T-helper 2 cell treated with Interferon-gamma antibody and Interleukin-4, amounts not matched to agents 5 μg/mL and 100 μg/mL, for 36 hours (primary cell): ENCODE data around the gene GALNT2.

Experiments
- DNase-seq: peaks from one replicate; pipeline ENCODE4 v3.0.0; 2021; ENCODE audit warnings: low spot score
- H3K27ac Mint-ChIP-seq: one replicate; pipeline ENCODE4 v1.8.0; 2021; ENCODE audit warnings: mild to moderate bottlenecking, mixed read lengths
- H3K27me3 Mint-ChIP-seq: one replicate; pipeline ENCODE4 v1.8.0; 2021; ENCODE audit warnings: low read depth, mixed read lengths
- H3K36me3 Mint-ChIP-seq: one replicate; pipeline ENCODE4 v1.8.0; 2021; ENCODE audit warnings: low read depth, mixed read lengths
- H3K4me1 Mint-ChIP-seq: one replicate; pipeline ENCODE4 v1.8.0; 2021; ENCODE audit warnings: low read depth, mixed read lengths
- H3K4me3 Mint-ChIP-seq: one replicate; pipeline ENCODE4 v1.8.0; 2022; ENCODE audit warnings: mild to moderate bottlenecking, moderate library complexity, mixed read lengths
- H3K9me3 Mint-ChIP-seq: one replicate; pipeline ENCODE4 v1.8.0; 2021; ENCODE audit warnings: mixed read lengths

The GALNT2 gene

GRCh38 chr1:230199034-230199433 lies 132.0 kb downstream of the GALNT2 start:
- DNase-seq = no peak
- no peak overlapping the region for H3K4me3 Mint-ChIP-seq
- peaks cover 4% of the 10 kb centered on the region for H3K36me3 Mint-ChIP-seq
- peak overlapping the region; percentile 64 for H3K27ac Mint-ChIP-seq
- peaks cover 5% of the 10 kb centered on the region for H3K4me1 Mint-ChIP-seq
- H3K9me3 Mint-ChIP-seq = no peaks in the 10 kb centered on the region
- no peaks in the 10 kb centered on the region for H3K27me3 Mint-ChIP-seq

- Mint-ChIP-seq H3K27ac (no peak overlapping the region), H3K9me3 (no peaks in the 10 kb centered on the region), H3K4me3 (no peak overlapping the region), H3K4me1 (peaks cover 5% of the 10 kb centered on the region), H3K36me3 (peaks cover 4% of the 10 kb centered on the region), H3K27me3 (no peaks in the 10 kb centered on the region)
- DNase-seq = no peak
These were observed 132.5 kb downstream of the GALNT2 start for GRCh38 chr1:230199554-230199953.

GRCh38 chr1:230200276-230200675 lies 133.2 kb downstream of the GALNT2 start:
- H3K27me3 Mint-ChIP-seq = no peaks in the 10 kb centered on the region
- no peak overlapping the region for H3K27ac Mint-ChIP-seq
- H3K4me3 Mint-ChIP-seq = no peak overlapping the region
- no peaks in the 10 kb centered on the region for H3K9me3 Mint-ChIP-seq
- H3K4me1 Mint-ChIP-seq = peaks cover 5% of the 10 kb centered on the region
- DNase-seq = no peak
- peaks cover 4% of the 10 kb centered on the region for H3K36me3 Mint-ChIP-seq

- no peaks in the 10 kb centered on the region for H3K27me3 Mint-ChIP-seq
- DNase-seq = no peak
- H3K27ac Mint-ChIP-seq = no peak overlapping the region
- no peak overlapping the region for H3K4me3 Mint-ChIP-seq
- H3K4me1 Mint-ChIP-seq = peaks cover 8% of the 10 kb centered on the region
- H3K9me3 Mint-ChIP-seq = no peaks in the 10 kb centered on the region
- H3K36me3 Mint-ChIP-seq = peaks cover 4% of the 10 kb centered on the region
These were observed 134.4 kb downstream of the GALNT2 start for GRCh38 chr1:230201445-230201844.

- DNase-seq = no peak
- Mint-ChIP-seq H3K4me1 (peaks cover 20% of the 10 kb centered on the region), H3K36me3 (peaks cover 10% of the 10 kb centered on the region), H3K27me3 (no peaks in the 10 kb centered on the region), H3K27ac (no peak overlapping the region), H3K4me3 (no peak overlapping the region), H3K9me3 (no peaks in the 10 kb centered on the region)
These were observed 137.8 kb downstream of the GALNT2 start for GRCh38 chr1:230204842-230205241.

- no peak overlapping the region for H3K27ac Mint-ChIP-seq
- DNase-seq = no peak
- H3K4me3 Mint-ChIP-seq = no peak overlapping the region
- peaks cover 11% of the 10 kb centered on the region for H3K36me3 Mint-ChIP-seq
- no peaks in the 10 kb centered on the region for H3K27me3 Mint-ChIP-seq
- peaks cover 25% of the 10 kb centered on the region for H3K4me1 Mint-ChIP-seq
- H3K9me3 Mint-ChIP-seq = no peaks in the 10 kb centered on the region
These were observed 138.7 kb downstream of the GALNT2 start for GRCh38 chr1:230205719-230206198.

GRCh38 chr1:230206207-230206606 lies 139.2 kb downstream of the GALNT2 start:
- H3K9me3 Mint-ChIP-seq = no peaks in the 10 kb centered on the region
- H3K27ac Mint-ChIP-seq = no peak overlapping the region
- no peak overlapping the region for H3K4me3 Mint-ChIP-seq
- no peaks in the 10 kb centered on the region for H3K27me3 Mint-ChIP-seq
- peaks cover 26% of the 10 kb centered on the region for H3K4me1 Mint-ChIP-seq
- peaks cover 12% of the 10 kb centered on the region for H3K36me3 Mint-ChIP-seq
- no peak for DNase-seq

GRCh38 chr1:230206976-230207375 lies 139.9 kb downstream of the GALNT2 start:
- H3K27ac Mint-ChIP-seq = no peak overlapping the region
- H3K4me3 Mint-ChIP-seq = no peak overlapping the region
- no peak for DNase-seq
- H3K9me3 Mint-ChIP-seq = no peaks in the 10 kb centered on the region
- H3K4me1 Mint-ChIP-seq = peaks cover 30% of the 10 kb centered on the region
- H3K27me3 Mint-ChIP-seq = no peaks in the 10 kb centered on the region
- H3K36me3 Mint-ChIP-seq = peaks cover 10% of the 10 kb centered on the region

- no peak for DNase-seq
- H3K4me3 Mint-ChIP-seq = no peak overlapping the region
- no peaks in the 10 kb centered on the region for H3K9me3 Mint-ChIP-seq
- H3K36me3 Mint-ChIP-seq = peaks cover 11% of the 10 kb centered on the region
- no peak overlapping the region for H3K27ac Mint-ChIP-seq
- no peaks in the 10 kb centered on the region for H3K27me3 Mint-ChIP-seq
- peaks cover 36% of the 10 kb centered on the region for H3K4me1 Mint-ChIP-seq
These were observed 140.6 kb downstream of the GALNT2 start for GRCh38 chr1:230207598-230207997.

GRCh38 chr1:230208619-230209261 lies 141.7 kb downstream of the GALNT2 start:
- no peaks in the 10 kb centered on the region for H3K27me3 Mint-ChIP-seq
- H3K4me3 Mint-ChIP-seq = peak overlapping the region; percentile 50
- peaks cover 45% of the 10 kb centered on the region for H3K4me1 Mint-ChIP-seq
- peaks cover 9% of the 10 kb centered on the region for H3K36me3 Mint-ChIP-seq
- H3K9me3 Mint-ChIP-seq = no peaks in the 10 kb centered on the region
- DNase-seq = peak; percentile 71
- peak overlapping the region; percentile 87 for H3K27ac Mint-ChIP-seq

GRCh38 chr1:230210326-230210980 lies 143.4 kb downstream of the GALNT2 start:
- H3K4me1 Mint-ChIP-seq = peaks cover 48% of the 10 kb centered on the region
- no peaks in the 10 kb centered on the region for H3K27me3 Mint-ChIP-seq
- H3K27ac Mint-ChIP-seq = peak overlapping the region; percentile 62
- DNase-seq = no peak
- H3K4me3 Mint-ChIP-seq = no peak overlapping the region
- no peaks in the 10 kb centered on the region for H3K9me3 Mint-ChIP-seq
- H3K36me3 Mint-ChIP-seq = peaks cover 13% of the 10 kb centered on the region

GRCh38 chr1:230210981-230211336 lies 143.9 kb downstream of the GALNT2 start:
- H3K4me3 Mint-ChIP-seq = no peak overlapping the region
- no peaks in the 10 kb centered on the region for H3K27me3 Mint-ChIP-seq
- H3K4me1 Mint-ChIP-seq = peaks cover 45% of the 10 kb centered on the region
- no peak for DNase-seq
- no peaks in the 10 kb centered on the region for H3K9me3 Mint-ChIP-seq
- peaks cover 13% of the 10 kb centered on the region for H3K36me3 Mint-ChIP-seq
- H3K27ac Mint-ChIP-seq = no peak overlapping the region

GRCh38 chr1:230211436-230212145 lies 144.6 kb downstream of the GALNT2 start:
- peak overlapping the region; percentile 77 for H3K4me3 Mint-ChIP-seq
- peaks cover 13% of the 10 kb centered on the region for H3K36me3 Mint-ChIP-seq
- no peaks in the 10 kb centered on the region for H3K27me3 Mint-ChIP-seq
- H3K4me1 Mint-ChIP-seq = peaks cover 44% of the 10 kb centered on the region
- peak overlapping the region; percentile 86 for H3K27ac Mint-ChIP-seq
- no peaks in the 10 kb centered on the region for H3K9me3 Mint-ChIP-seq
- no peak for DNase-seq

GRCh38 chr1:230212405-230212936 lies 145.4 kb downstream of the GALNT2 start:
- Mint-ChIP-seq H3K27ac (peak overlapping the region; percentile 86), H3K36me3 (peaks cover 17% of the 10 kb centered on the region), H3K27me3 (no peaks in the 10 kb centered on the region), H3K9me3 (no peaks in the 10 kb centered on the region), H3K4me1 (peaks cover 44% of the 10 kb centered on the region), H3K4me3 (peak overlapping the region; percentile 77)
- DNase-seq = peak; percentile 21
